Endothelial cell of umbilical vein (primary cell): Measurements from ENCODE around the gene DYNLT3. TPM values are rescaled to one million over a fixed set of nuclear protein-coding genes. Genes with fewer than 3 reads are reported as not detected.

Source experiments
- BruUV-seq: library from RNA; stranded (reverse); fragments of 400-500 nt; replicated peaks from 2 replicates; lab custom pipeline; 2021; lab: Mats Ljungman, UMichigan
- CTCF ChIA-PET: fragments of 300-600, 350-600 bp; sonication (Branson Sonifier 250); formaldehyde crosslinking; loops from one replicate; lab custom pipeline; 2021; ENCODE audit warnings: antibody characterized with exemption, inconsistent platforms; lab: Charles Lee
- POLR2A ChIA-PET: fragments of 300-600, 350-600 bp; sonication (Branson Sonifier 250); formaldehyde crosslinking; loops from one replicate; lab custom pipeline; 2021; ENCODE audit warnings: antibody characterized with exemption, inconsistent platforms; lab: Charles Lee
- DNase-seq: peaks from one replicate; pipeline ENCODE4 v3.0.0-alpha.2; 2011; ENCODE audit warnings: low read depth, low spot score
- FAIRE-seq: peaks from 2 replicates; lab custom pipeline; 2011; peaks lifted over from hg19 to GRCh38; lab: Jason Lieb, UNC
- H2AFZ ChIP-seq: 2 replicates; pipeline ENCODE4 v1.6.0; 2012; ENCODE audit warnings: low read depth, low read length, control low read depth, inconsistent platforms
- H3K27ac ChIP-seq: 2 replicates; pipeline ENCODE4 v1.5.1; 2011; ENCODE audit warnings: low read depth, mild to moderate bottlenecking, control low read depth, low read length, moderate library complexity; ENCODE audit not compliant: insufficient read depth
- H3K27me3 ChIP-seq, 2 experiments: 2 replicates each; pipeline versions ENCODE4 v1.6.0 to v1.6.1; 2011; ENCODE audit warnings: low read length in 2 of 2, mixed read lengths in 1 of 2; ENCODE audit not compliant: control insufficient read depth in 2 of 2, insufficient read depth in 2 of 2
- H3K36me3 ChIP-seq, 2 experiments: 2 replicates in 1 of 2; 3 replicates in 1 of 2; pipeline ENCODE4 v1.5.1; 2011; ENCODE audit warnings: low read length in 2 of 2, mild to moderate bottlenecking in 1 of 2, moderate library complexity in 1 of 2; ENCODE audit not compliant: control insufficient read depth in 2 of 2, insufficient read depth in 2 of 2; ENCODE audit errors: extremely low read depth in 1 of 2
- H3K4me1 ChIP-seq: 3 replicates; pipeline ENCODE4 v1.5.1; 2011; ENCODE audit warnings: mild to moderate bottlenecking, low read length; ENCODE audit not compliant: control insufficient read depth, insufficient read depth; ENCODE audit errors: extremely low read depth
- H3K4me2 ChIP-seq: 2 replicates; pipeline ENCODE4 v1.6.1; 2011; ENCODE audit warnings: low read length, control low read depth, mixed read lengths; ENCODE audit not compliant: insufficient read depth
- H3K4me3 ChIP-seq, 3 experiments: fragments of 200-600 bp in 1 of 3; sonication (generic), shearing (Covaris generic) in 1 of 3; replicated peaks in 1 of 3; 2 replicates each; pipeline ENCODE4 v1.5.1; 2011 to 2016; ENCODE audit warnings: control low read depth in 3 of 3, low read length in 3 of 3, mild to moderate bottlenecking in 2 of 3, inconsistent platforms in 1 of 3, low read depth in 1 of 3, moderate library complexity in 1 of 3; ENCODE audit not compliant: insufficient read depth in 1 of 3
- H3K79me2 ChIP-seq: 2 replicates; pipeline ENCODE4 v1.6.0; 2012; ENCODE audit warnings: low read length, inconsistent platforms; ENCODE audit not compliant: control insufficient read depth, insufficient read depth
- H3K9ac ChIP-seq: replicated peaks from 2 replicates; pipeline ENCODE3; 2011; ENCODE audit warnings: low read length, control low read depth; ENCODE audit not compliant: insufficient read depth; ENCODE audit errors: extremely low read depth
- H3K9me1 ChIP-seq: replicated peaks from 3 replicates; pipeline ENCODE4 v1.6.0; 2011; ENCODE audit warnings: mild to moderate bottlenecking, low read length; ENCODE audit not compliant: control insufficient read depth, insufficient read depth; ENCODE audit errors: extremely low read depth
- H3K9me3 ChIP-seq: replicated peaks from 2 replicates; pipeline ENCODE4 v1.5.1; 2012; ENCODE audit warnings: low read length, inconsistent platforms; ENCODE audit not compliant: control insufficient read depth, insufficient read depth
- H4K20me1 ChIP-seq: replicated peaks from 2 replicates; pipeline ENCODE3; 2011; ENCODE audit warnings: mild to moderate bottlenecking, low read length; ENCODE audit not compliant: control insufficient read depth, insufficient read depth; ENCODE audit errors: extremely low read depth
- MYC ChIP-seq: IDR thresholded peaks from one replicate; pipeline ENCODE4 v1.6.1; 2011; ENCODE audit warnings: mild to moderate bottlenecking, low read depth, low read length
- POLR2A ChIP-seq: IDR thresholded peaks from 2 replicates; pipeline ENCODE4 v1.6.1; 2012; ENCODE audit warnings: low read depth, mild to moderate bottlenecking, control low read depth, low read length
- POLR2AphosphoS5 ChIP-seq: IDR thresholded peaks from 2 replicates; pipeline ENCODE4 v1.6.1; 2012; ENCODE audit warnings: low read depth, mild to moderate bottlenecking, control low read depth, low read length, moderate library complexity; ENCODE audit not compliant: insufficient read depth
- dilution Hi-C: fragments of 300-500 bp; cut with MboI; formaldehyde crosslinking; loops from one replicate; pipeline ENCODE4 v1.15.0; 2019; ENCODE audit warnings: low sequenced_read_pairs; ENCODE audit not compliant: extremely low pct_ligation_motif_present
- intact Hi-C: fragments of 100-400 bp; cut with micrococcal nuclease; formaldehyde crosslinking; loops from one replicate; pipeline ENCODE4 v1.10.0; 2022
- polyA plus RNA-seq, 4 experiments: library from polyadenylated mRNA; depleted of rRNA in 3 of 4; stranded (reverse) in 3 of 4; unstranded in 1 of 4; fragments of >200 nt; gene quantifications; 2 replicates each; pipeline versions ENCODE4 v1.2.1 to v1.2.3, GENCODE V29; 2011 to 2012; ENCODE audit warnings: missing spikeins in 1 of 4
- small RNA-seq: library from RNA; depleted of rRNA; stranded (forward); fragments of <200 nt; gene quantifications from one replicate; pipeline ENCODE3, GENCODE V24; 2012; ENCODE audit warnings: low replicate concordance, low read depth; ENCODE audit not compliant: insufficient read depth, insufficient read length
- total RNA-seq: library from RNA; stranded (reverse); gene quantifications from 2 replicates; pipeline ENCODE4 v1.2.3, GENCODE V29; 2021
- TF ChIP-seq, protein P1 (sequence below): IDR thresholded peaks from 2 replicates; pipeline ENCODE4 v1.6.1; 2011; ENCODE audit not compliant: insufficient read depth, insufficient read length
- TF ChIP-seq, protein P2 (sequence below), 2 donors: IDR thresholded peaks; 1 replicate in 1 of 2; 2 replicates in 1 of 2; pipeline ENCODE4 v1.5.1; 2011; ENCODE audit warnings: low read length in 2 of 2, mild to moderate bottlenecking in 2 of 2, moderate library complexity in 2 of 2, control low read depth in 1 of 2, inconsistent platforms in 1 of 2, low read depth in 1 of 2; ENCODE audit not compliant: insufficient read depth in 1 of 2; ENCODE audit errors: extremely low read depth in 1 of 2

The DYNLT3 gene
- total and polyA plus RNA-seq, 2 donors (not counting 3 experiments of a cell fraction or from before 2014, with no cell fraction given): 9.3 to 22.8 TPM

DNA sequence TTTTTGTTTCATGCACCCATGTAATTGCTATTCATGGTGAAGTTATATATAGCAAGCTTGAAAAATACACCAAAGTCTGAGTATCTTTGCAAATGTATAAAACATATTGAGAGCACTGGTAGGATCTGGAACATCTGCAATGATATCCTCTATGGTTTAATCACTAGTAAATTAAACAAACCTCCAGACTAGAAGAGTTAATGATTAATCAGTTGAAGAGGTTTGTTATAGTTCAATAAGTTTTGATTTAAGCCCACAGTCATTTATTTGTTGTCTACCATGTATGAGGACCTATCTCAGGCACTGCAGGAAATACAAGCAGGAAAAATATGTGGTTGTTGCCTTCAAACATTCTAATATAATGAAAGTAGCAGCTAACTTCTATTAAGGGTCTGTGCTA is 51.1 kb downstream of the DYNLT3 start:
- Histone ChIP-seq H3K27ac (no peak overlapping the region), H3K4me1 (no peaks in the 10 kb centered on the region), H3K4me2 (no peak overlapping the region), H2AFZ (no peak overlapping the region), H3K36me3 (no peaks in the 10 kb centered on the region), H4K20me1 (no peaks in the 10 kb centered on the region), H3K4me3 (no peak overlapping the region), H3K9me1 (no peaks in the 10 kb centered on the region), H3K9ac (no peak overlapping the region), H3K27me3 (peaks cover 0 to 3% of the 10 kb centered on the region in 2 experiments), H3K79me2 (no peaks in the 10 kb centered on the region), H3K9me3 (no peaks in the 10 kb centered on the region)
- FAIRE-seq: no peak
- dilution Hi-C loops: no loop called here
- intact Hi-C loops: no loop called here
- no peak for DNase-seq
- POLR2A ChIA-PET: no interaction called here
- TF ChIP-seq, protein P1, sequence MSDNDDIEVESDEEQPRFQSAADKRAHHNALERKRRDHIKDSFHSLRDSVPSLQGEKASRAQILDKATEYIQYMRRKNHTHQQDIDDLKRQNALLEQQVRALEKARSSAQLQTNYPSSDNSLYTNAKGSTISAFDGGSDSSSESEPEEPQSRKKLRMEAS: no peak
- TF ChIP-seq, protein P2, sequence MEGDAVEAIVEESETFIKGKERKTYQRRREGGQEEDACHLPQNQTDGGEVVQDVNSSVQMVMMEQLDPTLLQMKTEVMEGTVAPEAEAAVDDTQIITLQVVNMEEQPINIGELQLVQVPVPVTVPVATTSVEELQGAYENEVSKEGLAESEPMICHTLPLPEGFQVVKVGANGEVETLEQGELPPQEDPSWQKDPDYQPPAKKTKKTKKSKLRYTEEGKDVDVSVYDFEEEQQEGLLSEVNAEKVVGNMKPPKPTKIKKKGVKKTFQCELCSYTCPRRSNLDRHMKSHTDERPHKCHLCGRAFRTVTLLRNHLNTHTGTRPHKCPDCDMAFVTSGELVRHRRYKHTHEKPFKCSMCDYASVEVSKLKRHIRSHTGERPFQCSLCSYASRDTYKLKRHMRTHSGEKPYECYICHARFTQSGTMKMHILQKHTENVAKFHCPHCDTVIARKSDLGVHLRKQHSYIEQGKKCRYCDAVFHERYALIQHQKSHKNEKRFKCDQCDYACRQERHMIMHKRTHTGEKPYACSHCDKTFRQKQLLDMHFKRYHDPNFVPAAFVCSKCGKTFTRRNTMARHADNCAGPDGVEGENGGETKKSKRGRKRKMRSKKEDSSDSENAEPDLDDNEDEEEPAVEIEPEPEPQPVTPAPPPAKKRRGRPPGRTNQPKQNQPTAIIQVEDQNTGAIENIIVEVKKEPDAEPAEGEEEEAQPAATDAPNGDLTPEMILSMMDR (IDR thresholded peaks at IDR 0.05; ENCODE audit: extremely low read depth in 1 of 2, insufficient read depth in 1 of 2, low read depth in 1 of 2, low read length in 2 of 2): no peak
- TF ChIP-seq POLR2AphosphoS5 (no peak), MYC (no peak), POLR2A (no peak)
- BruUV-seq: no TSS peak
- CTCF ChIA-PET: no interaction called here

Small RNA genes lying within 50 kb of the gene (small RNA-seq; reads per million reads assigned to genes)
- not detected for gene RNU6-49P

Other genes starting within 250 kb of the DYNLT3 start
- 0.07 TPM in 1 of 2 replicates, not detected in the other for gene XK, start 161.8 kb downstream of the DYNLT3 start, total RNA-seq
- 0.03 TPM in 2 replicates for gene XK, start 161.8 kb downstream of the DYNLT3 start, polyA plus RNA-seq
- gene CYBB, start 67.5 kb downstream of the DYNLT3 start, total RNA-seq: not detected in 2 replicates
- not detected in 2 replicates for gene CYBB, start 67.5 kb downstream of the DYNLT3 start, polyA plus RNA-seq
- gene SYTL5, start 159.0 kb upstream of the DYNLT3 start, total RNA-seq: not detected in 2 replicates
- 0.01 and 0.02 TPM in 2 replicates for gene SYTL5, start 159.0 kb upstream of the DYNLT3 start, polyA plus RNA-seq